NCI-H2171 (cell line): ENCODE results near the gene TMTC4.
"Not testable (repeated sequence)": the region's sequence is repeated elsewhere in the genome, so short reads cannot be mapped to it uniquely, and the experiment has no call there.

Source experiments
- DNase-seq: peaks from one replicate; lab custom pipeline; 2025; lab: John Stamatoyannopoulos, UW

Gene TMTC4, protein sequence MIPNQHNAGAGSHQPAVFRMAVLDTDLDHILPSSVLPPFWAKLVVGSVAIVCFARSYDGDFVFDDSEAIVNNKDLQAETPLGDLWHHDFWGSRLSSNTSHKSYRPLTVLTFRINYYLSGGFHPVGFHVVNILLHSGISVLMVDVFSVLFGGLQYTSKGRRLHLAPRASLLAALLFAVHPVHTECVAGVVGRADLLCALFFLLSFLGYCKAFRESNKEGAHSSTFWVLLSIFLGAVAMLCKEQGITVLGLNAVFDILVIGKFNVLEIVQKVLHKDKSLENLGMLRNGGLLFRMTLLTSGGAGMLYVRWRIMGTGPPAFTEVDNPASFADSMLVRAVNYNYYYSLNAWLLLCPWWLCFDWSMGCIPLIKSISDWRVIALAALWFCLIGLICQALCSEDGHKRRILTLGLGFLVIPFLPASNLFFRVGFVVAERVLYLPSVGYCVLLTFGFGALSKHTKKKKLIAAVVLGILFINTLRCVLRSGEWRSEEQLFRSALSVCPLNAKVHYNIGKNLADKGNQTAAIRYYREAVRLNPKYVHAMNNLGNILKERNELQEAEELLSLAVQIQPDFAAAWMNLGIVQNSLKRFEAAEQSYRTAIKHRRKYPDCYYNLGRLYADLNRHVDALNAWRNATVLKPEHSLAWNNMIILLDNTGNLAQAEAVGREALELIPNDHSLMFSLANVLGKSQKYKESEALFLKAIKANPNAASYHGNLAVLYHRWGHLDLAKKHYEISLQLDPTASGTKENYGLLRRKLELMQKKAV

DNA sequence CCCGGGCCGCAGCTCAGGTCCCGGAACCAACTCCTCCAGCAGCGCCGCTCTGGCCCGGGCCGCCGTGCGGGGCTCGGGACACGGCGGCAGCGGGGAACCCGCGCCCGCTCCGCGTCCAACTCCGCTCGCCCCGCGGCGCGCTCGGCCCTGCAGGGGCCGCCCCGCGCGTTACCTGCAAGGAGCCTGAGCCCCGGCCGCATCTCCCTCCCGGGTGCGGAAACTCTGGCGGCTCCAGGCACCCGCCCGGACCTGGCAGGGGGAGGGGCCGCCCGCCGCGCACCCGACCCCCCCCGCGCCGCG lies at the start of gene TMTC4:
Gene TMTC4, minus strand, starts transcription at position 224 of the 300 bp plus-strand sequence. CDS start 4,433 bp downstream, outside the sequence.
- DNase-seq = no peak

GRCh38 chr13:100722517-100722916 lies 47.9 kb upstream of the TMTC4 start:
- DNase-seq = no peak

- no peak for DNase-seq
Observed at GRCh38 chr13:100721885-100722512, 47.4 kb upstream of the TMTC4 start.

DNA sequence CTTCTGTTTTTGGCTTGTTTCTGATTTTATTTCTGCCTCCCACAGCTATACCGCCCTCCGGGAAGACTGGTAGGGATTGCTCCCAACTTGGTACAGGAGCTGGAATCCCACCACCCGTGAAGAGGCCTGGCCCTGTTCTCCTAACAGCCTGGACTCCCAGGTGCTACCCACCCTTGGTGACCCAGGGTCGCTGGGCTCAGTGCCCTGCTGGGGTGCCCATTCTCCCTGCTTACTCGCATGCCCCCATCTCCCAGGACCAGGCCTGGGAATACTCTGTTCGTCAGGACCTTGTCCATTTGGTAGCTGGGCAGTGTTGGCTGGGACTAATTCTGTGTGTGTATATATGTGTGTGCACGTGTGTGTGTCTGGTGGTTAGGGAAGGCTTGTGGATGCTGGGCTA lies 41.0 kb upstream of the TMTC4 start:
- no peak for DNase-seq

GRCh38 chr13:100714478-100714877 lies 39.9 kb upstream of the TMTC4 start:
- DNase-seq = no peak

DNA sequence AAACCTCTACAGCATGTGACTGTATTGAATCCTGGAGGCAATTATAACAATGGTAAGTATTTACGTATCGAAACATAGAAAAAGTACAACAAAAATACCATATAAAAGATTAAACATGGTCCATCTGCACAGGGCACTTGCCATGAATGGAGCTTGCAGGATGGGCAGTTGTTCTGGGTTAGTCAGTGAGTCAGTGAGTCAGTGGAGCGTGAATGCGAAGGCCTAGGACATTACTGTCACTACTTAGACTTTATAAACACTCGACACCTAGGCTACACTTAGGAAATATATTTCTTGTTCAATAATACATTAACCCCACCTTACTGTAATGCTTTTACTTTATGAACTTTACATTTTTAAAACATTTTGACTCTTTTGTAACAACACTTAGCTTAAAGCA lies 35.6 kb upstream of the TMTC4 start:
- no peak for DNase-seq

- no peak for DNase-seq
Observed at GRCh38 chr13:100707818-100708740, 33.5 kb upstream of the TMTC4 start.

- DNase-seq = not testable (repeated sequence)
Observed at GRCh38 chr13:100698331-100698730, 23.7 kb upstream of the TMTC4 start.

GRCh38 chr13:100695509-100695773 lies 20.8 kb upstream of the TMTC4 start:
- no peak for DNase-seq

GRCh38 chr13:100694722-100695508 lies 20.3 kb upstream of the TMTC4 start:
- DNase-seq = no peak

DNA sequence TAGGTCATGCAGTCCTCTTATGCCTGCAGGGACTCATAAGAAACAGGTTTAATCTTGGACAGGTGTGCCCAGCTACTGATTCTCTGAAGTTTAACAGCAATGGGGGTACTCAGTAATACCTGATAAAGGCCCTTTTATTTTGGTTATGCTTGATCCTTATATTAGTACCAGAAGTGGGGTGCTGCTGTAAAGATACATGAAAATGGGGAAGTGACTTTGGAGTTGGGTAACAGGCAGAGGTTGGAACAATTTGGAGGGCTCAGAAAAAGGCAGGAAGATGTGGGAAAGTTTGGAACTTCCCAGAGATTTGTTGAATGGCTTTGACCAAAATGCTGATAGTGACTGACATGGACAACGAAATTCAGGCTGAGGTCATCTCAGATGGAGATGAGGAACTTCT lies 14.6 kb upstream of the TMTC4 start:
- no peak for DNase-seq

DNA sequence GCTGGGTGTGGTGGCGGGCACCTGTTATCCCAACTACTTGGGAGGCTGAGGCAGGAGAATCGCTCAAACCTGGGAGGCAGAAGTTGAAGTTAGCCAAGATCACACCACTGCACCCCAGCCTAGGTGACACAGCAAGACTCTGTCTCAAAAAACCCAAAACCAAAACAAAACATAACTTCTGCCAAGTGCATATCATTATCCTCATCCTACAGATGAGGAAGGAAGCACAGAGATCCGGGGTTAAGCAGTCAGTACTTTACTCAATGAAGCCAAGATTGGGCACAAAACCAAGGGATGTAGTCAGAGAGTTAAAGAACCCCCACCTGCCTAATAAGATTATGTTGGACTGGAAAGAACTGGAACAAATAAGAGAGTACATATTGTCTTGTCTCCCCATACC lies 5.5 kb upstream of the TMTC4 start:
- no peak for DNase-seq

- not testable (repeated sequence) for DNase-seq
Observed at GRCh38 chr13:100677128-100677527, 2.5 kb upstream of the TMTC4 start.

GRCh38 chr13:100675661-100676129 lies 1.1 kb upstream of the TMTC4 start:
- no peak for DNase-seq

DNA sequence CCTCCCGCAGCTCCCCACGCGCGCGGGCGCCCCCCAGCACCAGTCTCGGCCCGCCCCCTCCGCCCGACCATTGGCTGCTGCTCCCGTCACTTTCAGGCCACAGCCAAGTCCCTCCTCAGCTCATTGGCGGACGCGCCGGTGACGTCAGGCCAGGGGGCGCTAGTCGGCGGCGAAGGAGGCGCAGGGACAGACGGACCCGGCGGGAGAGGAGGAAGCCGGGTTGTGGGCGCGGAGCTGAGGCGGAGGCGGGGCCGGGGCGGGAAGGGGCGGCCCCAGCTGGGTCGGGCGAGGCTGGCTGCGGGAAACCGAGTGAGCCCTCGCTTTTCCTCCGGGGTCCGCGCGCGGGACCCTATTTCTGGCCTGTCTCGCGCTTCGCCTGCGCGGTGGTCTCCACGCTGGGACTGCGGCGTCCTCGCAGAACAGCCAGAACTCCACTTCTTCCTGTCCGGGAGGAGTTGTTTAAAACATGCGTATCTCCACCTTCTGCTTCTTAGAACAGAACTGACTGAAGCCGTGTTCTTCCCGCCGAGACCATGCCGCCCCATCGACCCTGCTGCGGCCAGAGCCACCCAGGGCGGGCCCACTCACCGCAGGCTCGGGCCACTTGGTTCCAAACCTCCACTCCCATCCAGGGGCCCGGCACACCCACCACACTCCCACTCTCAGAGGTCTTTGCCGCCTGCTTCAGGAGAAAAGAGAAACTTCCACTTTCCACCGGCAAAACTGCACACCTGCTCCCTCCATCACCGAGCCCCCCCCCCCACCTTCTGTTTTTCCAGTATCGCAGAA lies 471 bp upstream of the TMTC4 start:
- peak; percentile 95 for DNase-seq

DNA sequence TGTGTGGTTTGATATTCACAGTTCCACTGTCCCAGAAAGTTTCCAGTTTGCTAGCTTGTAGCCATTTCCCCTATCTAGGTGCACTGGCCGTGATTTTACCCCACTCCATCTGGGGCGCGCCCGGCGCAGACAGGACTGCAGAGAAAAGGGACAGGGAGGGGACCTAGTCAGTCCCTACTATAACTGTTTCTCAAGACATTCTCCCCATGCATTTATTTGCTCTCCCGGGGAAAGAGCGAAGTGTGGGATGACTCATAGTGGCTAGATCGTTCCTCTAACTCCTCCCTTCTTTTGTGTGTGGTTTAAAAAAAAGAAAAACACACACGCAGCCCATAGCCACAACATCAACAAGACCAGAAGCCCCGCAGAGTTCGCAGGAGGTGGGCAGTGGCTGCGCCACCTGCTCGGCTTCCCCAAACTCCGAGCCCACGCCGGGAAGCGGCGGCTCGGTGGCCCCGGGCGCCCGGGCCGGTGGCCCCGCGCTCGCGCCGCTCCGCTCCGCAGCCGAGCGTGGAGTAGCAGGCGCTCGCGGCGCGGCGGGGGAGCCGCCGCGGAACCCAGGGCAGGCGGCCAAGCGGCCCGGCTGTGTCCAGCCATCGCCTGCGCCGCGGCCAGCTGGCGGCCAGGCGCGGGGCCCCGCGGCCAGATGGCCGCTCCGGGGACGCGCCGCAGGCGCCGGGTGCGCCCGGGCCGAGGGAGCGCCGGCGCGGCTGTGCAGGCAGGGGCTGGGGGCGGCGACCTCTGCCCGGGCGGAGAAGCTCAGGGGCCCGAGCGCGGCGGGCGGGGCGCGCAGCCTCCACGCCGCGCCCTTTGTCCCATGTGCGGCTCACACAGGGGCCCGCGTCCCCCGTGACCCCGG lies 653 bp downstream of the TMTC4 start:
- peak; percentile 46 for DNase-seq

DNA sequence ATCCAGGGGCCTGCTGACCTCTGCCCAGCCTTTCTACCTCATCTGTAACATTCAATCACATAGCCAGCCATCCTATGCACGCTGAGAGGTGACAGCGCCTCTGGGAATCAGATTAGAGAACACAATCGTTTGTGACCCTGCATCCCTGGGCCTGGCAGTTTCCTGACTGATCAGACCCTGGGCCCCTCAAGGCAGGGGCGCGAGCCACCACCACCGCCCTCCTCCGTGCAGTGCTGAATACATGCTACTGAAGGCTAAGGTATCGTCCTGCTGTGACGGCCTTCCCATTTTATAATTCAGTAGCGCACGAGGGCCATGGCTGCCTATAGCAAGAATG lies 1.3 kb downstream of the TMTC4 start:
- no peak for DNase-seq

DNA sequence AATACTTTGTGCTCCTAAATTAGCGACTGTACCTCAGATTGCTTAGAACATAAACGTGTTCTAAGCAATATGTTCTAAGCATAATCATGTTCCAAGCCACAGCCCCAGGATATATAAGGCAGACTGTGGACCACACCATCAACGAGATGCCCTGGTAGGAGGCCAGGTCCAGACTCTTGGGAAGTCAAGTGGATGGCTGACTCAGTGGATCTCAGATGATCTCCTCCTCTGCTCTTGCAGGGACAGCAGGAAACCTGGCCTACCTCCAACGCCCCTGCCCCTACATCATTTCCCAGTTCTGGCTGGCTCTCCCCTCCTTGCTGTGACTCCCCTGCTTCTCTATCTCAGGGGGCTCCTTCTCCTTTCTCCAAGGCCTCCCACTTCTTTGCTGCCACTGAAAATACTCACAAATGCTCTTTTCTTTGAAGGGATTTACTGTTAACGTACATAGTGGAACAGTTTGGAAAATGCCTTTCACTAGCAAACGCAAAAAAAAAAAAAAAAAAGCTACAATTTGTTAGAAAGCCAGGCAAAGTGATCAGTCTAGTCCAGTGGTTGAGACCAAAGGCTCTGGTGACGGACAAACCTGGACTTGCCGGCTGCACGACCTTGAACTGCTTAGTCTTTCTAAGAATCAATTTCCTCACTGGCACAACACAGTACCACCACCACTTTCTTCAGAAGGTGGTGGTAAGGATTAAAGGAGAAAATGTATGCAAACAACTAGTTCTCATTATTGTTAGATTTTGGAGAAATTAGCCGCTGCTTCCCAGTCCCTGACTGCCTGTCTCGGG lies 3.0 kb downstream of the TMTC4 start:
- DNase-seq = no peak

DNA sequence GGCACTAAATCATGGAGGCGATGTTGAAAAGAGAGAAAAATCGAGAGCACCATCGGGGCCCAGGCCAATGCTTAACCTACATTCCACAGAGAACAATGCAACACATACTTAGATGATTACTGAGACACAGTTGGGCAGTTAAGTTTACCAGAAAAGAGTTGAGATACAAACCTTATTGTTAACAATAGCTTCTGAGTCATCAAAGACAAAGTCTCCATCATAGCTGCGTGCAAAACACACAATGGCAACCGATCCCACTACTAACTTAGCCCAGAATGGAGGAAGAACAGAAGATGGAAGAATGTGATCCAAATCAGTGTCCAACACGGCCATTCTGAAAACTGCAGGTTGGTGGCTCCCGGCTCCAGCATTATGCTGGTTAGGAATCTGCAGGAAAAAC lies 6.2 kb downstream of the TMTC4 start:
- no peak for DNase-seq
